Heart left ventricle (tissue), 16 donors: ENCODE measurements around the gene ASAP3. TPM values are rescaled to one million over a fixed set of nuclear protein-coding genes. Genes with fewer than 3 reads are reported as not detected.

Source experiments
- ATAC-seq, 4 donors: fragments of 200-7000 bp; cut with Tn5 transposase; one replicate each; pipeline ENCODE4 v1.9.1; 2020 to 2022; ENCODE audit warnings: moderate library complexity in 4 of 4, mild to moderate bottlenecking in 3 of 4, moderate number of reproducible peaks in 1 of 4
- DNase-seq, 5 donors: peaks; one replicate each; pipeline ENCODE4 v3.0.0-alpha.2; 2020
- H3K27ac ChIP-seq, 12 donors: fragments of 200-600 bp; sonication (generic) in 4 of 12; one replicate each; pipeline versions ENCODE4 v1.5.0 to v1.8.0; 2016 to 2022; ENCODE audit warnings: mild to moderate bottlenecking in 2 of 12
- H3K27me3 ChIP-seq, 9 donors: fragments of 200-600 bp; sonication (generic) in 2 of 9; one replicate each; pipeline versions ENCODE4 v1.5.1 to v1.8.0; 2016 to 2022; ENCODE audit warnings: mild to moderate bottlenecking in 3 of 9
- H3K36me3 ChIP-seq, 9 donors: fragments of 200-600 bp; sonication (generic) in 2 of 9; one replicate each; pipeline versions ENCODE4 v1.5.0 to v1.8.0; 2018 to 2022; ENCODE audit warnings: mild to moderate bottlenecking in 2 of 9
- H3K4me1 ChIP-seq, 12 donors: fragments of 200-600 bp; sonication (generic) in 4 of 12; one replicate each; pipeline versions ENCODE4 v1.5.0 to v1.8.0; 2016 to 2022; ENCODE audit warnings: mild to moderate bottlenecking in 3 of 12
- H3K4me3 ChIP-seq, 12 donors: fragments of 200-600 bp; sonication (generic) in 4 of 12; one replicate each; pipeline versions ENCODE4 v1.5.0 to v1.8.0; 2017 to 2022; ENCODE audit warnings: mild to moderate bottlenecking in 9 of 12, moderate library complexity in 4 of 12
- H3K9me3 ChIP-seq, 12 donors: fragments of 200-600 bp; sonication (generic) in 4 of 12; one replicate each; pipeline versions ENCODE4 v1.5.0 to v1.8.0; 2016 to 2022; ENCODE audit warnings: mild to moderate bottlenecking in 1 of 12
- CTCF ChIP-seq, 12 donors: fragments of 200-600 bp; sonication (generic) in 4 of 12; IDR thresholded peaks; one replicate each; pipeline versions ENCODE4 v1.5.0 to v1.8.0; 2018 to 2022; ENCODE audit warnings: antibody characterized with exemption in 12 of 12, mild to moderate bottlenecking in 5 of 12
- POLR2A ChIP-seq, 2 donors: fragments of 450-650 bp; IDR thresholded peaks; one replicate each; pipeline ENCODE4 v1.6.1; 2017; ENCODE audit warnings: antibody characterized with exemption in 2 of 2, mild to moderate bottlenecking in 2 of 2, moderate library complexity in 2 of 2
- WGBS, 4 donors: extraction: QIAGEN DNeasy Blood & Tissue Kit in 2 of 4; methylation state at CpG; one replicate each; pipeline versions ENCODE4 v1.1.5 to v1.1.7; 2013 to 2018; 5-methylcytosine and 5-hydroxymethylcytosine counted together
- intact Hi-C, 10 donors: fragments of 100-400 bp; cut with DNase I; formaldehyde crosslinking; loops; one replicate each; pipeline versions ENCODE4 v1.11.1 to v1.14.2; 2022
- polyA plus RNA-seq, 2 donors: library from polyadenylated mRNA; stranded (reverse); fragments of 200-250 nt; gene quantifications; one replicate each; pipeline ENCODE4 v1.2.3, GENCODE V29; 2013
- total RNA-seq, 9 donors: library from RNA; depleted of rRNA in 2 of 9; stranded (reverse); fragments of >200 nt in 2 of 9; fragmentation: NEBNext Ultra II Directional in 3 of 9; extraction: Animal tissue kit (Norgen Biotek cat#: 25700) in 3 of 9; gene quantifications; one replicate each; pipeline versions ENCODE4 v1.1.0 to v1.2.4, GENCODE V29; 2016 to 2023
- donor health status: ischemic (EF 13 %, LVEDD 7.1; RV severe dilation, severe dysfunction).
- donor health status: healthy with polysubstance abuse.
- donor health status: DM: no; HTN: yes; CAD: no.
- donor health status: DM: no; HTN: no; CAD: no.
- donor health status: ischemic (EF 25% LVEDD 6.9; RV normal size, moderate dysfunction).
- donor health status: ischemic (EF 25% LVEDD 5.7; RV mildly dilated, moderate dysfunction).
- donor health status: healthy.
- donor health status: DM: yes; HTN: yes; CAD: no.
- donor health status: ischemic (EF 35%, LVEDD 5.7; RV mildly dilated, moderate dysfunction).
- donor health status: nonischemic (EF 11% LVEDD 7.7; RV severe dilation, severe dysfunction).
- donor health status: DM: yes; HTN: yes; CAD: no.
- donor health status: PGD.
- donor health status: ischemic (EF 29% LVEDD 5.4; RV normal size, mild dysfunction).
- donor health status: nonischemic (EF 23%, LVEDD 6.1; RV moderate dilation, normal function).

ASAP3 gene
- total and polyA plus RNA-seq, 11 donors = 22.4 to 86.1 (median 35.8) TPM

GRCh38 chr1:23395849-23396248, 88.1 kb downstream of the ASAP3 start:
- intact Hi-C loops = loop anchor here in 2 of 10 donors (2.0 kb wide), 2 partner anchors 25 to 27 kb away; partner anchors contain the start of gene ZNF436 (in 1 of the 2)
- H3K36me3 ChIP-seq = peaks cover 0 to 13% (median 0%) of the 10 kb centered on the region in 9 donors

DNA sequence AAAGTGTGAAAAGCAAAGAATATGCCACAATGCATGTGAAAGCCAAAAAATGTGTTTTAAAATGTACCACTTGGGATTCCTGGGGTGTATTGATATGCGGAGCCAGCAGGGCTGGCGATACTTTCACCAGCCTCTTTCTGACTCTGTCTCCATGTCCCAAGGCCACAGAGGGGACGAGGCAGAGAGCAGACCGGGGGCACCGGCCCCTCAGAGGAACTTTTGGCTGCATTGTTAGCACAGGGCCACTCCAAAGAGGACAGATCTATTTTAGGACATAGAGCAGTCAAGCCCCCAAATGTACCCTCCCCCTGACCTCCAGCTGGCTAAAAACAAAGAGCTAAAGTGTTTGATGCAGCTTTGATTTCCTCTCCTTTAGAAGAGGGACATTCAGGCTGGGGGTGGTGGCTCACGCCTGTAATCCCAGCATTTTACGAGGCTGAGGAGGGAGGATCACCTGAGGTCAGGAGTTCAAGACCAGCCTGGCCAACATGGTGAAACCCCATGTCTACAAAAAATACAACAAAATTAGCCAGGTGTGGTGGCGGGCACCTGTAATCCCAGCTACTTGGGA, 88.7 kb downstream of the ASAP3 start:
- WGBS, 4 donors = 43 to 46% (median 44%) methylated on average over 8 of the region's 8 CpGs
- Histone ChIP-seq H3K4me3 (peak overlapping the region in 1 of 12 donors; percentile 6), H3K9me3 (peaks cover 0 to 4% (median 0%) of the 10 kb centered on the region in 12 donors), H3K36me3 (peaks cover 0 to 13% (median 0%) of the 10 kb centered on the region in 9 donors), H3K4me1 (peaks cover 4 to 35% (median 22%) of the 10 kb centered on the region in 12 donors), H3K27me3 (no peaks in the 10 kb centered on the region), H3K27ac (peak overlapping the region in 11 of 12 donors; percentile 50 to 86 (median 76))
- ATAC-seq = no peak
- DNase-seq = no peak
- intact Hi-C loops = loop anchor here in 2 of 10 donors (2.0 kb wide), 2 partner anchors 24 to 26 kb away; partner anchors contain the start of gene ZNF436 (in 1 of the 2)
- no peak for TF ChIP-seq CTCF (IDR thresholded peaks at IDR 0.05)
- TF ChIP-seq POLR2A (IDR thresholded peaks at IDR 0.05) = no peak

More at GRCh38 chr1:23395849-23396248, 88.1 kb downstream of the ASAP3 start:
- TF ChIP-seq CTCF (IDR thresholded peaks at IDR 0.05) (no peak), POLR2A (IDR thresholded peaks at IDR 0.05) (no peak)
- H3K27me3 ChIP-seq = no peaks in the 10 kb centered on the region
- H3K4me1 ChIP-seq = peaks cover 4 to 38% (median 26%) of the 10 kb centered on the region in 12 donors
- H3K27ac ChIP-seq = peak overlapping the region in 9 of 12 donors; percentile 50 to 86 (median 79)
- ATAC-seq = no peak
- no peak for DNase-seq
- H3K4me3 ChIP-seq = no peak overlapping the region
- 84 to 90% (median 88%) methylated on average over 4 of the region's 4 CpGs for WGBS, 4 donors
- peaks cover 0 to 4% (median 0%) of the 10 kb centered on the region in 12 donors for H3K9me3 ChIP-seq

GRCh38 chr1:23394684-23395083, 89.3 kb downstream of the ASAP3 start:
- H3K9me3 ChIP-seq = peaks cover 0 to 4% (median 0%) of the 10 kb centered on the region in 12 donors
- intact Hi-C loops = loop anchor here in 2 of 10 donors (2.0 kb wide), 2 partner anchors 24 to 26 kb away; partner anchors contain the start of gene ZNF436 (in 1 of the 2)
- peaks cover 4 to 35% (median 22%) of the 10 kb centered on the region in 12 donors for H3K4me1 ChIP-seq
- TF ChIP-seq CTCF (IDR thresholded peaks at IDR 0.05) (peak in 2 of 12 donors; percentile 11 to 23), POLR2A (IDR thresholded peaks at IDR 0.05) (no peak)
- H3K4me3 ChIP-seq = peak overlapping the region in 1 of 12 donors; percentile 6
- DNase-seq (peak; percentile 81 to 90 (median 85)), ATAC-seq (peak; percentile 69 to 87 (median 86))
- peaks cover 0 to 13% (median 0%) of the 10 kb centered on the region in 9 donors for H3K36me3 ChIP-seq
- 16 to 21% (median 17%) methylated on average over 7 of the region's 7 CpGs for WGBS, 4 donors
- no peaks in the 10 kb centered on the region for H3K27me3 ChIP-seq
- peak overlapping the region in 11 of 12 donors; percentile 50 to 86 (median 76) for H3K27ac ChIP-seq

DNA sequence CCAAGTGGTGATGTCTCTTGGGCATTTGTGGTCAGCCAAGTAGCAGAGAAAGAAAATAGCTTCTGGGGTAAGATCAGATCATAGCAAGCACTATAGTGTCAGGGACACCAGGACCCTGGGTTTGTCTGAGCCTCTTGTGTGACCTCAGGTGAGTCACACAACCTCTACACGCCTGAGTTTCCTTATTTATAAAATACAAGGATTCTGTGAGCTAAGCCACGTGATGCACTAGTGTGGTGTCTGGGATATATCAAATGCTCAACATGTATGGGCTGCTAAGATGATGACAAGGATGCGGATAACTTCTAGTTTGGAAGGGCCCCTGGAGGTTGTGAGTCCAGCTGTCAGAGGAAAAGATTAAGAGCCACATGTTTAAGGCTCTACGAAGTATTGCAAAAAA, 89.8 kb downstream of the ASAP3 start:
- intact Hi-C loops = loop anchor here in 2 of 10 donors (2.0 kb wide), 2 partner anchors 23 to 25 kb away; partner anchors contain the start of gene ZNF436 (in 1 of the 2)

More for the DNA sequence above, 89.8 kb downstream of the ASAP3 start:
- peaks cover 0 to 2% (median 0%) of the 10 kb centered on the region in 12 donors for H3K9me3 ChIP-seq
- ATAC-seq (peak; percentile 21 to 74 (median 59)), DNase-seq (no peak)
- TF ChIP-seq CTCF (IDR thresholded peaks at IDR 0.05) (no peak), POLR2A (IDR thresholded peaks at IDR 0.05) (no peak)
- peaks cover 4 to 35% (median 22%) of the 10 kb centered on the region in 12 donors for H3K4me1 ChIP-seq
- H3K27ac ChIP-seq = peak overlapping the region; percentile 50 to 86 (median 76)
- no peaks in the 10 kb centered on the region for H3K27me3 ChIP-seq
- H3K4me3 ChIP-seq = no peak overlapping the region
- 36 to 54% (median 42%) methylated on average over 4 of the region's 4 CpGs for WGBS, 4 donors
- peaks cover 0 to 13% (median 0%) of the 10 kb centered on the region in 9 donors for H3K36me3 ChIP-seq
